Esophagus muscularis mucosa (tissue), 4 donors: ENCODE data around the gene EVC. TPM values are rescaled to one million over a fixed set of nuclear protein-coding genes. Genes with fewer than 3 reads are reported as not detected.
"Not testable (repeated sequence)": the region's sequence is repeated elsewhere in the genome, so short reads cannot be mapped to it uniquely, and the experiment has no call there.

Experiments
- DNase-seq: peaks from one replicate; pipeline ENCODE4 v3.0.0-alpha.2; 2017; ENCODE audit errors: extremely low spot score
- H3K27ac ChIP-seq, 4 donors: fragments of 200-600 bp; sonication (generic); replicated peaks in 1 of 4; 1 replicate in 3 of 4; 2 replicates in 1 of 4; pipeline ENCODE4 v1.5.1; 2016 to 2019; ENCODE audit warnings: mild to moderate bottlenecking in 1 of 4
- H3K27me3 ChIP-seq, 4 donors: fragments of 200-600 bp; sonication (generic); one replicate each; pipeline versions ENCODE4 v1.5.1 to v1.6.0; 2016 to 2019
- H3K36me3 ChIP-seq, 4 donors: fragments of 200-600 bp; sonication (generic); one replicate each; pipeline ENCODE4 v1.5.1; 2016 to 2019
- H3K4me1 ChIP-seq, 4 donors: fragments of 200-600 bp; sonication (generic); one replicate each; pipeline ENCODE4 v1.5.1; 2016 to 2019
- H3K4me3 ChIP-seq, 4 donors: fragments of 200-600 bp; sonication (generic); 1 replicate in 2 of 4; 2 replicates in 2 of 4; pipeline ENCODE4 v1.5.1; 2016 to 2019; ENCODE audit warnings: mild to moderate bottlenecking in 4 of 4, moderate library complexity in 1 of 4
- H3K9me3 ChIP-seq, 4 donors: fragments of 200-600 bp; sonication (generic); 1 replicate in 3 of 4; 2 replicates in 1 of 4; pipeline ENCODE4 v1.5.1; 2016 to 2019
- CTCF ChIP-seq, 3 experiments: fragments of 200-600 bp in 2 of 3; fragments of 450-650 bp in 1 of 3; sonication (generic) in 2 of 3; IDR thresholded peaks; one replicate each; pipeline ENCODE4 v1.5.1; 2017 to 2019; ENCODE audit warnings: antibody characterized with exemption in 3 of 3, mild to moderate bottlenecking in 2 of 3, moderate library complexity in 1 of 3
- EP300 ChIP-seq: sonication (generic); formaldehyde crosslinking; IDR thresholded peaks from one replicate; pipeline ENCODE4 v1.6.1; 2017; ENCODE audit warnings: antibody characterized with exemption
- POLR2A ChIP-seq: fragments of 450-650 bp; IDR thresholded peaks from one replicate; pipeline ENCODE4 v1.6.1; 2017; ENCODE audit warnings: antibody characterized with exemption, moderate library complexity, mild to moderate bottlenecking, low read depth
- POLR2AphosphoS5 ChIP-seq, 2 donors: sonication (generic); formaldehyde crosslinking; IDR thresholded peaks; one replicate each; pipeline ENCODE4 v1.6.1; 2017; ENCODE audit warnings: antibody characterized with exemption in 2 of 2
- WGBS: methylation state at CpG from one replicate; pipeline ENCODE4 v1.1.5; 2018; 5-methylcytosine and 5-hydroxymethylcytosine counted together
- intact Hi-C: fragments of 100-400 bp; cut with DNase I; formaldehyde crosslinking; loops from one replicate; pipeline ENCODE4 v1.15.1; 2023
- total RNA-seq, 4 donors: library from RNA; depleted of rRNA; stranded (reverse); fragments of >200 nt; gene quantifications; one replicate each; pipeline versions ENCODE4 v1.1.0 to v1.2.1, GENCODE V29; 2016

The EVC gene
- total RNA-seq, 4 donors from 2014 or later: 25.7 to 59.6 (median 44.2) TPM

DNA sequence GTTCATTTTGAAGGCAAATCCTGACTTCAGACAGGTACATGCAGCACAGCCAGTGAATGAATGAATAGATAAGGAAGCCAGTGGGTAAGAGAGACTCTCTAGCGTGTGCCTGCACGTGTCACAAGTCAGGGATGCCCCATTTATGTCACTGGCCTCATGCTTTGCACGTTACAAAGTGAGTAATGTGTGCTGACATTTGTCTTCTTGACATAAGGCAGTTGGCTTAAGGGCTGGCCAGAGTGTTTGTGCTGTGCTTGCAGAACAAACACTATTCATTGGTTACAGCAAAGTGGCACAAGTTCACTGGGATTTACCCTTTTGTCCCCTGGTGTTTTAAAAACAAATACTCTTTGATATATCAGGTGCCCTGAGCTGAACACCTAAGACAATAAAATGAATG, 125.9 kb downstream of the EVC start:
- no peak for DNase-seq
- WGBS: 64% methylated on average over 3 of the region's 3 CpGs
- Histone ChIP-seq H3K27ac (no peak overlapping the region), H3K36me3 (no peaks in the 10 kb centered on the region), H3K4me3 (no peak overlapping the region), H3K4me1 (peaks cover 6 to 19% (median 13%) of the 10 kb centered on the region in 4 donors), H3K27me3 (no peaks in the 10 kb centered on the region), H3K9me3 (no peaks in the 10 kb centered on the region)
- TF ChIP-seq EP300 (no peak), POLR2AphosphoS5 (IDR thresholded peaks at IDR 0.05) (no peak), CTCF (IDR thresholded peaks at IDR 0.05) (no peak), POLR2A (no peak)
- intact Hi-C loops: no loop called here

DNA sequence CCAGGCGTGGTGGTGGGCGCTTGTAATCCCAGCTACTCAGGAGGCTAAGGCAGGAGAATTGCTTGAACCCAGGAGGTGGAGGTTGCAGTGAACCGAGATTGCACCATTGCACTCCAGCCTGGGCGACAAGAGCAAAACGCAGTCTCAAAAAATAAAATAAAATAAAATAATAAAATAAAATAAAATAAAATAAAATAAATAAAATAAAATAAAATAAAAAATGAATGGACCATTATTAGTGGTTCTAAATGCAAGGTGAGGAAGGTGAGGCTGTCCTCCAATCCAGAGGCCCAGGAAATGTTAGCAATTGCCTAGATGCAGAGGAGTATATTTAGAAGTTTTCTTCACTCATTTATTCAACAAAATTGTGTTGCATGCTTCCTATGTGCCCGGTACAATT, 126.5 kb downstream of the EVC start:
- DNase-seq, H3K27ac ChIP-seq, H3K27me3 ChIP-seq, H3K36me3 ChIP-seq, H3K9me3 ChIP-seq, H3K4me3 ChIP-seq, intact Hi-C loops: not testable (repeated sequence)
- peaks cover 6 to 19% (median 13%) of the 10 kb centered on the region in 4 donors for H3K4me1 ChIP-seq
- WGBS: 85% methylated on average over 6 of the region's 6 CpGs

DNA sequence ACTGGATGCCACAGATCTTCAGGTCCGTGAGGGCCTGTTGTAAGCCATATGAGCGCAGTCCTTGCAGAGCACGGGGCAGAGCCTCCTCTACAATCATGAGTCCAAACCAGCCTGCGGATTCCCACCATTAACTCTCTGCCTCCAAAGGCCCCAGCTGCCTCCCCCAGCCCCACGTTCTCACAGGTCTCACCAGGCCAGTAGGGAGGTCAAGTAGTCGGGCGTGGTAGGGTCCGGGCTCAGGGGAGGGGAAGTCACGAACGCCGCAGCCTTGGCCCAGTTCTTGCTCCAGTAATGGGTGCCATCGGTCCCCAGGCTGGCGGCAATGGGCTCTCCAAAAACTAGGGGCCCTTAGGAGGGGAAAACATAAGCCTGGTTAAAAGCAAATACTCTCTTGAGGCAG, 128.3 kb downstream of the EVC start:
- Histone ChIP-seq H3K9me3 (no peaks in the 10 kb centered on the region), H3K27ac (peak overlapping the region; percentile 25 to 68 (median 47)), H3K4me3 (peak overlapping the region in 1 of 4 donors; percentile 21), H3K4me1 (peaks cover 6 to 29% (median 23%) of the 10 kb centered on the region in 4 donors), H3K27me3 (no peaks in the 10 kb centered on the region), H3K36me3 (no peaks in the 10 kb centered on the region)
- intact Hi-C loops: no loop called here
- WGBS: 86% methylated on average over 13 of the region's 13 CpGs
- TF ChIP-seq POLR2AphosphoS5 (IDR thresholded peaks at IDR 0.05): no peak
- no peak for TF ChIP-seq POLR2A
- no peak for TF ChIP-seq EP300
- no peak for TF ChIP-seq CTCF (IDR thresholded peaks at IDR 0.05)
- no peak for DNase-seq

- no peaks in the 10 kb centered on the region for H3K36me3 ChIP-seq
- H3K9me3 ChIP-seq: no peaks in the 10 kb centered on the region
- H3K27me3 ChIP-seq: no peaks in the 10 kb centered on the region
- WGBS: 64% methylated on average over 26 of the region's 30 CpGs
- peak; percentile 93 for DNase-seq
- intact Hi-C loops: no loop called here
- H3K4me3 ChIP-seq: peak overlapping the region; percentile 16 to 29 (median 24)
- peak; percentile 7 for TF ChIP-seq EP300
- TF ChIP-seq POLR2A: no peak
- TF ChIP-seq CTCF (IDR thresholded peaks at IDR 0.05): no peak
- peak; percentile 26 to 48 for TF ChIP-seq POLR2AphosphoS5 (IDR thresholded peaks at IDR 0.05)
- peaks cover 6 to 36% (median 30%) of the 10 kb centered on the region in 4 donors for H3K4me1 ChIP-seq
- peak overlapping the region; percentile 25 to 68 (median 47) for H3K27ac ChIP-seq
Measured at GRCh38 chr4:5839751-5840674, 129.0 kb downstream of the EVC start.

- TF ChIP-seq POLR2AphosphoS5 (IDR thresholded peaks at IDR 0.05): no peak
- no peak for TF ChIP-seq EP300
- intact Hi-C loops: no loop called here
- peaks cover 6 to 44% (median 34%) of the 10 kb centered on the region in 4 donors for H3K4me1 ChIP-seq
- no peaks in the 10 kb centered on the region for H3K27me3 ChIP-seq
- no peak overlapping the region for H3K4me3 ChIP-seq
- WGBS: 83% methylated on average over 4 of the region's 4 CpGs
- no peak overlapping the region for H3K27ac ChIP-seq
- H3K36me3 ChIP-seq: no peaks in the 10 kb centered on the region
- no peak for DNase-seq
- no peaks in the 10 kb centered on the region for H3K9me3 ChIP-seq
Measured at GRCh38 chr4:5842456-5842855, 131.5 kb downstream of the EVC start.
